Lower leg skin (tissue), 3 donors: ENCODE results near the gene KRTAP5-8.
"Not testable (repeated sequence)": the region's sequence is repeated elsewhere in the genome, so short reads cannot be mapped to it uniquely, and the experiment has no call there.

Experiments used
- CTCF ChIP-seq, 3 donors: fragments of 450-650 bp; IDR thresholded peaks; one replicate each; pipeline ENCODE4 v1.5.1; 2016; ENCODE audit warnings: antibody characterized with exemption in 3 of 3, mild to moderate bottlenecking in 3 of 3, moderate library complexity in 2 of 3
- POLR2A ChIP-seq, 2 donors: fragments of 450-650 bp; IDR thresholded peaks; one replicate each; pipeline ENCODE4 v1.6.1; 2016 to 2017; ENCODE audit warnings: antibody characterized with exemption in 2 of 2, mild to moderate bottlenecking in 1 of 2, moderate library complexity in 1 of 2

GRCh38 chr11:71566626-71567599 lies 29.1 kb downstream of the KRTAP5-8 start:
- not testable (repeated sequence) for TF ChIP-seq CTCF, POLR2A (IDR thresholded peaks at IDR 0.05)
